Midbrain (tissue), 1 donor: ENCODE data around the gene HLA-DRB5.
"Not testable (repeated sequence)": the region's sequence is repeated elsewhere in the genome, so short reads cannot be mapped to it uniquely, and the experiment has no call there.

Source experiments
- DNase-seq: peaks from one replicate; lab custom pipeline; 2025; lab: John Stamatoyannopoulos, UW

The HLA-DRB5 gene

DNA sequence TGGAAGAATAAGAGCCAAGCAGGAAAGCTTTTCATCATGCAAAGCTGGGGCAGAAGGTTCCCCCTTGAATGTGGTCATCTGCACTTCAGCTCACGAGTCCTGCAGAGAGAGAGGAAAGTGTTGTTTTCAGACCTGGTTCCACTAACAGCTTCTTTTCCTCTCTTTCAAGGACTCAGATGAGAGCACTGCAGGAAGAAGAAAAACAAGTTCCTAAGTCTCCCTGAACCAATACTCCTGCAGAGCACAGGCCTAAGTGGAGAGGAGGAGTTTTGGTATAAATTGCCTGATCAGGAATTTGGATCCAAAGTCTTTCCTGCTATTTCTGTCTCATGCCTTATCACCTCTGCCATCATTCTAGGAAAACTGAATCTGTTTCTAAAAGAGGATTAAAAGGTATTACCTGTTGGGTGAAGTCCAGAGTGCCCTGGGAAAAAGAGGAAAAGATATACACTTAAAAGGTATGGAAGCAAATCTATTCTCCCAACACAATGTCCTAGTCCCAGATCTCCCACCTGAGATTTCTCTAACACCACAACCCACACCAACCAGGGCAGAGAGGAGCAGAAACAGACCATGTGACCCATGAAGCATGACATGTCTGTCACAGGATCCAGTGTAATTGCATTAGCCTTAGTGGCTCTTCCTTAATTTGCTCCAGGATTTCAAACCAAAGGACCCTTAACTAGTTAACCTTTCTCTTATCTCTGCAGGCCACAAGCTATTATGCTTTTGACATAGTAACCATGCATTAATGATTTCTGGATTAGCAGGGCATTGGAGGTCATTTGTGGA is 12.2 kb downstream of the HLA-DRB5 start:
- no peak for DNase-seq

DNA sequence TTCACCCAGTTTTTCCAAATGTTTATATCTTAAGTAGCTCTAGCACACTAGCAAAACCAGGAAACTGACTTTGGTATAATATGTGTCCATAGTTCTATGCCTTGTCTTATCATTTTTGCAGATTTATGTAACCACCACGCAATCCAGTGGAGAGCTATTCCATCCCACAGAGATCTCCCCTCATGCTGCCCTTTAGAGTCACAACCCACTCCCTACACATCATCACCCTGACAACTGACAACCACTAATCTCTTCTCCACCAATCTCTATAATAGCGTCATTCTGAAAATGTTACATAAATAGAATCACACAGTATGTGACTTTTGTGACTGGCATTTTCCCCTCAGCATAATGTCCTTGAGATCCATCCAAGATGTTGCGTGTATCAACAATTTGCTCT is 29.1 kb downstream of the HLA-DRB5 start:
- no peak for DNase-seq

- no peak for DNase-seq
Measured at GRCh38 chr6:32492351-32492750, 37.7 kb downstream of the HLA-DRB5 start.

DNA sequence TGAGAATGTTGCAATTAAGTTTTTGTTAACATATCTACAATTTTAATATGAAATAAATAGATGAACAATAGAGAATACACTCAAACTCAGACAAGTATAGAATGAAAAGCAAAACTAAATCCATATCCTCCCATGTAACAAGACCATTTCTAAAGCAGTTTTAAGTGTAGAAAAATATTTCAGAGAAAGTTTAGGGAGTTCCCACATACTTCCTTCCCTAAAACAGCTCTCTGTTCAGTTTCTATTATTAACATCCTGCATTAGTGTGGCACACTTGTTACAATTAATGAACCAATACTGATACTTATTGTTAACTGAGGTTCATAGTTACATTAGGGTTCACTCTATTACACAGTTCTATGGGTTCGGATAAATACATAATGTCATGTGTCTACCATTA is 38.4 kb downstream of the HLA-DRB5 start:
- no peak for DNase-seq

DNA sequence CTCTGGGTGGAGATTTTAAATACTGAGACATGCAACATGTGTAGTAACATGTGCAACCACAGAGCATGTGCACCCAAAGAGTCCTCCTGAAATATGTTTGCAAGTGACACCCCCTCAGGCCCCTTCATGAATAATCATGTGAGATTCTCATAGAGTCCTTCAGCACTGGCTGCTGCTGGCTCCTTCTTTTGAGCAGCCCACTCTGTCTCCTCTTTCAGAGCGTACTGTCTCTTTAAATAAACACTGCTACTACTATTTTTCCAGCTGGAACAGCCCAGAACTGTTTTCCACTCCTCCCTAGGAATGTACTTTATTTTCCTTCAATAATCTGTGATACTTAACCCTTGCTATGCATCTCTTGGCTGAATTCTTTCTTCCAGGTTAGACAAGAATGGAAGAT is 42.0 kb downstream of the HLA-DRB5 start:
- DNase-seq, result no peak

- no peak for DNase-seq
Measured at GRCh38 chr6:32484614-32484998, 45.5 kb downstream of the HLA-DRB5 start.

DNA sequence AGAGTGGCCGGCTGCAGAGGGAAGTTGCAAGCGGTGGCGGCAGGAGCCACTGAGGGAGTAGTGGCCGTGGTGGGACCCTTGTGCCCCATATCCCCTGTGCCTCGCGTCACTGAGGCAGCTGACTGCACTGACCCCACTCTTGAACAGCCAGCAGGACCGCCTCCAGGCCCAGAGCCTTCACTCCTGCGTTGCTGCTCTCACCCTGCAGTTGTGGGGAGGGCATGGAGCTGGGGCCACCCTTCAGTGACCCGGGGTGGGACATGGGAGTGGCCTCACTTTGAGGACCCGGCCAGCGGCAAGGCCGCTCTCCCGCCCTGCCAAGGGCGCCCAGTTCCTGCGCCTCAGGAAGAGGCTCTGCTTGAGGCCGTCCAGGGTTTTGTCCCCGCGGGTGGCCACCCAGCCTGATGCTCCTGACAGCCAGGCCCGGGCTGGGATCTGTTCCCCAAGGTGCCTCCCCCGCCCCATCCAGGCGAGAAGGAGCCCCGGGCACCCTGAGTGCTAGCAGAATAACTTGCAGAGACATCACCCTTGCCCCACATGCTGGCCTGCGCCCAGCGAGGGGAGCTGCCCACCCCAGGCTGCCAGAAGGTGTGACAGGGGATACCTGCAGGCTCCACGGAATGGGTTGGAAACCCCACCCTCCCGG is 46.0 kb downstream of the HLA-DRB5 start:
- DNase-seq, result no peak

DNA sequence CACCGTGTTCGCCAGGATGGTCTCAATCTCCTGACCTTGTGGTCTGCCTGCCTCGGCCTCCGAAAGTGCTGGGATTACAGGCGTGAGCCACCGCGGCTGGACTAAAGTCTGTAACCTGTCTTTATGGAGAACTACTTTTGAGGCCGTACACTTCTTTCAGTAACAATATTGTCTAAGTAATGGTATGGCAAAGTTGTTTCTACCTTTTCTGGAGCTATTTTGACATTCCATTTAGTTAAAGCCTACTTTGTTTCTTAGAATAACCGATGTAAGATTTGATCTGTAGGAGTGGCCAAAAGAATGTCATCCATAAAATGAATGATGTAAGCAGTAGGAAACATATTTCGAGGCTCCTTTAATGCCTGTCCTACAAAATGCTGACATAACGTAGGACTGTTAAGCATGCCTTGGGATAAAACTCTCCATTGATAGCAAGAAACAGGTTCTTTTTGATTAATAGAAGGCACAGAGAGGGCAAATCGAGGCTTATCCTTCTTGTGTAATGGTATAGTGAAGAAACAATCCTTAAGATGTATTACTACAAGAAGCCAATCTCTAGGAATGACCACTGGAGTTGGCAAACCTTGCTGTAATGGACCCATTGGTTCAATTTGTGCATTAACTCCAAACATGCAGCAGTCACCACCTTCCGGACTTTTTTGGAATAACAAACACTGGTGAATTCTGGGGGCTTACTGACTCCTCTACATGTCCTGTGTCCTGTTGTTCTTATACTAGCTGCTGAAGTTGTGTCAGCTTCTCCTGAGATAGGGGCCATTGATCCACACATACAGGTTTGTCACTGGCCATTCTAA is 54.5 kb downstream of the HLA-DRB5 start:
- DNase-seq, result no peak

DNA sequence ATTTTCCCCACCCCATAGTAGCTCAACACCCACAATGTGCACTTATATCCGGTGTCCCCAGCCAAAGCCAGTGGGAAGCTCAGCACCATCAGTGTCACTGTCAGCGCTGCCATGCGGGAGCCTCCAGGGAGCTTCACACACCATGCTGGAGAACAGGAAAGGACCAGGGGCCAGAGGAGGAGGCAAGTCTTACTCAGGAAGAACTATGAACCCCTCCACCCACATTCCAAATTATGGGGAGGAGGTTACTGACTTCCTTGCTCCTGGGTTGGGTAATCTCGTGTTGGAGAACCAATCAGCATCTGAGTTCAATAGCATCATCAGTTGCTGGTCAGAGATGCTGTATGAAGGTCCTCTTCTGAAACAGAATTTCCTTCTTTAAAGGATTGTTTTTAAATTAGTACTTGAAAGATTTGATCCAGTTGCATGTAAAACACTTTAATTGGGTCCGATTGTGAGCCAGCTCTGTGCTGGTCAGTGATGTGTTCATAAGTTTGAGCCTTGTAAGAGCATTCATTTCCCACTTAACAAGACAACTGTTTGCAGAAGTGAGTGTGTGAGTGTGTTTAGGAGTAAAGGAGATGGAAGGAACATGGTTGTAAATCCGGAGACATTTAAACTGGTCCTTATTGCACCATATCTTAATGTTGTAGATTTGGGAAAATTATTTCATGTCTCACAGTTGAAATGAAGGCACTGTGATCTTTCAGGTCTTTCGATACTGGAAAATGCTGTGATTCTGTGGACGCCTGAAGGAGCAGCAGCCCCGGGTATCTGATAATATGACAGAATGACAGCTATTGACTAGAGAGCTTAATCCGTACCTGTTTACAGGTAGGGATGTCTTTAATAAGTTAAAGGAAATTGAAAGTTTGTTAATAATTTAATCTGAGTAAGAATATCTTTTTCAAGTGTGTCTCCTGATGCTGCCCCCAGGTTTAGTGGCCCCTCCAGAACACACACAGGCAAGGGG is 56.4 kb downstream of the HLA-DRB5 start:
- not testable (repeated sequence) for DNase-seq

- no peak for DNase-seq
Measured at GRCh38 chr6:32472781-32473375, 57.2 kb downstream of the HLA-DRB5 start.

DNA sequence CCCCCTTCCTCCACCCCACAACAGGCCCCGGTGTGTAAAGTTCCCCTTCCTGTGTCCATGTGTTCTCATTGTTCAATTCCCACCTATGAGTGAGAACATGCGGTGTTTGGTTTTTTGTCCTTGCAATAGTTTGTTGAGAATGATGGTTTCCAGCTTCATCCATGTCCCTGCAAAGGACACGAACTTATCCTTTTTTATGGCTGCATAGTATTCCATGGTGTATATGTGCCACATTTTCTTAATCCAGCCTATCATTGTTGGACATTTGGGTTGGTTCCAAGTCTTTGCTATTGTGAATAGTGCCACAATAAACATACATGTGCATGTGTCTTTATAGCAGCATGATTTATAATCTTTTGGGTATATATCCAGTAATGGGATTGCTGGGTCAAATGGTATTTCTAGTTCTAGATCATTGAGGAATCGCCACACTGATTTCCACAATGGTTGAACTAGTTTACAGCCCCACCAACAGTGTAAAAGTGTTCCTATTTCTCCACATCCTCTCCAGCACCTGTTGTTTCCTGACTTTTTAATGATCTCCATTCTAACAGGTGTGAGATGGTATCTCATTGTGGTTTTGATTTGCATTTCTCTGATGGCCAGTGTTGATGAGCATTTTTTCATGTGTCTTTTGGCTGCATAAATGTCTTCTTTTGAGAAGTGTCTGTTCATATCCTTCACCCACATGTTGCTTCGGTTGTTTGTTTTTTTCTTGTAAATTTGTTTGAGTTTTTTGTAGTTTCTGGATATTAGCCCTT is 62.2 kb downstream of the HLA-DRB5 start:
- DNase-seq, result not testable (repeated sequence)
